Ecto neural progenitor cell (in vitro differentiated cells): ENCODE measurements around the gene CD44.

Experiments
- DNase-seq: peaks from one replicate; pipeline ENCODE4 v3.0.0-alpha.2; 2018; ENCODE audit warnings: low spot score

Gene CD44

DNA sequence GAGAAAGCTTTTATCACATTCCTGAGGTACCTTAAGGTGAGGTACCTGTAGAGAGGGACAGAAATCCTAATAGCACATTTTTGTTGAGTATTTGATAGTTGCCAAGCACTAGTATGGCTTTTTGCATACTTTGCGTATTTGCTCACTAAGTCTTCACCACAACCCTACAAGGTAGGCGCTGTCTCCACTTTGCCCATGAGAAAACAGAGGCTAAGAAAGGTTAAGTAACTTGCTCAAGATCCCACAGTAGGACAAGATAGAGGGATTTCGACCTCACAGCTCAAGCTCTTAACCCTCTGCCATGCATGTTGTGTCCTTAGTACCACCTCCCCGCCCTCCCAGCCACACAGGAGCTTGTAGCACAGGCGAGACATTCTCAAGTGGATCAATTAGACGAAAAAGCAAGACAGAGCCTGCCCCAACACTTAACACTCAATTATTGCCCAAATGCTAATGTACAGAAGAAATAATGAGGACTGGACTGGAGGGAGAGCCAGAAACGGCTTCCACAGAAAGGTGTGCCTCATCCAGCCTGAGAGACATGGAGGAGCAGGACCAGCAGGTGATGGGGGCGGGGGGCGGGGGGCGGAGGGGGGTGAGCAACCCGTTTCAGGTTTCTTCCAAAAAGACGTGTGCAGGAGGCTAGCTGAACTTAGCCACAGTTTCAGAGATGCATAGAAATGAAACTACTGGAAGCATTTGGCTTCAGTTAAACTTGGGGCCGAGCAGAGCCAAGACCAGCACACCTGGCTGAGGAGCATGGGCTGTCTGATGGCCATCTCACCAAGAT, 26.7 kb upstream of the CD44 start:
- no peak for DNase-seq

DNA sequence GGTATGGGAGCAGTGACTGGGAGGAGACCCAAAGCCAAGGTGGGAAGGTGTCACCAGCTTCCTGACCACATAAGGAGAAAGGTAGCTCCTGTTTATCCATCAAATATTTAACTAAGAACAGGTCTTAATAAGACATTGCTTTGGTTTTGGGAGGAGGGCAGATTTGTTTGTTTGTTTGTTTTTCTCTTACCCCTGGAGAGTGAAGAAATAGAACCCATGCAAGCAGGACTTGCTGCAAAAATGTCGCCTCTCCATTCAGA, 26.2 kb upstream of the CD44 start:
- no peak for DNase-seq

- DNase-seq: no peak
Observed at GRCh38 chr11:35114906-35115687, 23.9 kb upstream of the CD44 start.

- DNase-seq: no peak
Observed at GRCh38 chr11:35115688-35116030, 23.3 kb upstream of the CD44 start.

- no peak for DNase-seq
Observed at GRCh38 chr11:35116245-35116644, 22.7 kb upstream of the CD44 start.

DNA sequence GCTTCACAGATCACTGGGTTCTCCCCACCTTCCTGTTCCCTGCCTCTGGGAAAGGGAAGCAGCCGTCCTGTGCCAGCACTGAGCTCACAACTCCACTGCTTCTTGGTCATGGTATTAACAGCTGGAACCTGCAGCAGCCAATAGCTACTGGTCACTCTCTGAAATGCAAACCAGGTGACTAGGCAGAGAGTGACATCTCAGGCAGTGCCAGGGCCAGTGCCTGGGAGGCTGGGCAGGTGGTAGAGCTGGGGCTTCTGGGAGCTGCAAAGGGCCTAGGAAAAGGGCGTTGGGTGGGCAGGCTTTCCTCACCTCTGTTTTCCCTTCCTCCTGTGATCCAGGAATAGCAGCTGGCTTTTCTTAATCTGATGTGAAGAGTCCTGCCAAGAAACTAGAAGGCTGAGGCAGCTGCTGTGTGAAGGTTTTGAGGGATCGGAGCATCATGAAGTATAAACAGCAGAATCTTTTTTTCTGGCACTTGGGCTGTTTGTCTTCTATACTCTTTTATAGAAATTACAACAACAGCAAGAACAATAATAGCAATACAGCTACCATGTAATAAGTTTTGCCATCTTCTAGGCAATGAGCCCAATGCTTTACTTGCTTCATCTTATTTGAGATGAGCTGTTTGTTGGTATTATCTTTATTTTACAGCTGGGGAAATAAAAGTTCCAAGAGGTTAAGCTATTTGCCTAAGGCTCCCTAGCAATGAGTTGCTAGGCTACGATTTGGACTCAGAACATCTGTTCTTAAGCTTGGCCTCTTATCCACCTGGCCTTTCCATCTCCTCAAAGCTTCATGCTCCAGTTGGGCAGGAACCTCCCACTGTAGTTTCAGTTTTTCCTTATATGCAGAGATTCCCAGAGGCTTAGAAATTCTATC, 22.0 kb upstream of the CD44 start:
- DNase-seq: no peak

DNA sequence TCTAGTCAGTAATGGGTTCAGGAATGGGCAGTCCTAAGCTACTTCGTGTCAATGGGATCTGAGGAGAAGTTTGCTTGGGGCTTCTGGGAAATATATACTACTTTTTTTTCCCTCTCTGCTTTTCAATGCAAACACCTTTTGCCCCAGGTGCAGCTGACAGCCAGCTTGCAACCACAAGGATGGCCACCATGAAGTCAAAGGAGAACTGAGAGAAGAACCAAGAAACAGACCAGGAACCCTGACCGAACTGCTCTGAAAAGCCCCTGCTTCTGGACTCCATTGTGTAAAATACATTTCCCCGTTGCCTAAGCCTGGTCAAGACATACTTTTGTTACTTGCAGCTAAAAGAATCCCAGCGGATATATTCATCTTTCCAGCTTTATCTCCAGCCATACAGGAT, 20.1 kb upstream of the CD44 start:
- DNase-seq: no peak

DNA sequence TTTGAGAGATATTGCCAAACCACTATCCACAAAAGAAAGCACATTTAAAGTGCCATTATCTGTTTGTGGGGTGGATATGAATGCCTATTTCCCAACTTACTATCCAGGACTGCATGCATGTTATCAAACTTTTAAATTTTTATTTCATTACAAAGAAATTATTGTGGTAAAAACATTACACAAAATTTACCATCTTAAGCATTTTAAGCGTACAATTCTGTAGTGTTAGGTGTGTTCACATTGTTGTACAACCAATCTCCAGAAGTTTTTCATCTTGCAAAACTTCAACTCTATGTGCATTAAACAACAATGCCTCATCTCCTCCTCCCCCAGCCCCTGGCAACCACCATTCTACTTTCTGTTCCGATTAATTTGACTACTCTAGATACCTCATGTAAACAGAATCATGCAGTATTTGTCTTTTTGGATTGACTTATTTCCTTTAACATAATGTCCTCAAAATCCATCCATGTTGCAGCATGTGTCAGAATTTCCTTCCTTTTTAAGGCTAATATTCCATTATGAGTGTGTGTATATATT, 17.6 kb upstream of the CD44 start:
- DNase-seq: no peak

GRCh38 chr11:35122308-35122707, 16.7 kb upstream of the CD44 start:
- DNase-seq: no peak

DNA sequence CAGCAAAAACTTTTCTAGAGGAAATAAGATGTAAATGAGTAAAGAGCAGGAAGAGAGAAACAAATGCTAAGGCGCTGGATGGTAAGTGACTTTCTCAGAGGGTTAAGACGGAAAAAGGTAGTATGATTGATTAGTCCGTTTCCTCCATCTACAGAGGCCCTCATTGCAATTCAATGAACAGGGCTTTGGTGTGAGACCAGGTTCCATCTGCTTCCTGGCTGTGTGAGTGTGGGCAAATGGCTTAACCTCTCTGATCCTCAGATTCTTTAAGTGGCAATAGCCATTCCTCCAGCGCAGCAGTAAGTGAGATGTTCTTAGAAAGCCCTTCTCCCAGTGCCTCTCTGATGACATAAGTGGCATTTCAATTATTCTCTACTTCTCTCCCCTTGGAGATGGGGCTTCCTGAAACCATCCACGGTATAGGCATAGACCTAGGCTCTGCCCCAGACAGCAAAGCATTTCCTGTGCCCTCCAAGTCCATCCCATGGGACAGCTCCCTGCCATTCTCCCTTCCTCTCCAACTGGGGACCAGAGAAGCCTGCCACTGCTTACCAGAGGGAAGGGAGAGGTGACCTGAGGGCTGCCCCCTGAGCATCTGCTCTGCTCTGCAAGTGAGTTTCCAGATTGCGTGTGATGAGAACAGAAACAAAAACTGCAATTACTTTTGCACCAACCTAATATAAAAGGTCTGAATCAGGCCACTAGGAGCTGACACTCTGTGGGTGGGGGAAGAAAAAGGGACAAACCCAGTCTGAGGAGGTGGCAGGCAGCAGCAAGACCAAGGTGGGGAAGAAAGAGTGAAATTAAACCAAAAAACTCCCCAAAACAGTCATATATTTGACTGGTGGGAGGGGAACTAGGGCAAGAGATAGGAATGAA, 12.7 kb upstream of the CD44 start:
- DNase-seq: no peak

DNA sequence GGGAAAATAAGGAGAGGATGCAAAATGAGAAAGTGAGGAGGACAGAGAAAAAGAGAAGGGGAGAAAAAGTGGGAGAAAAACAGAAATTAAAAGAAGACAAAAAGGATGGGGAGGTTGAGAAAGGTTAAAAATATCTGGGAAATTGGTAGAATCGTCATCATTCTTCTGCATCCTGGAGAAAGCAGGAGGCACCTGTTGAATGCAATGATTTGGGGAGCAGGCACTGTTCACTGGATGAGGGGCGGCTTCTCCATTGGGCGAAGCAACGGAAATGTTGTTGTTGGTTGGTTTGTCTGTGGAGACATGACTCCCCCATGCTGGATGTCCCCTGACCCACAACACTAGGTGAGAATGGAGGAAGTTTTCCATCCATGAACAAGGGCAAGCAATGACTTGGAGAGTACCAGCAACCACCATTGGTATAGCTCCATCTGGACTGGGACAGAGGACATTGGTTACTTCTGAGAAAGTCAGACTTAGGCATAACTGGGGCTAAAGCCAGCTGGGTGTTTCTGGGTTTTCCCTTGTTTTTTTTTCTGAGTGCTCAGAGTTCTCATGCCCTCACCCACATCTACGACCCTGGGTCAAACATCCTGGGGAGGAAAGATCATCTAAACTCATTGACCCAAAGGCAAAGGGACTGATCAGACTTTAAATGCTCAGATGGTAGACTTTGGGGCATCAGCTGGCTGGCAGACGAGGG, 11.9 kb upstream of the CD44 start:
- no peak for DNase-seq

- no peak for DNase-seq
Observed at GRCh38 chr11:35127619-35128018, 11.4 kb upstream of the CD44 start.

DNA sequence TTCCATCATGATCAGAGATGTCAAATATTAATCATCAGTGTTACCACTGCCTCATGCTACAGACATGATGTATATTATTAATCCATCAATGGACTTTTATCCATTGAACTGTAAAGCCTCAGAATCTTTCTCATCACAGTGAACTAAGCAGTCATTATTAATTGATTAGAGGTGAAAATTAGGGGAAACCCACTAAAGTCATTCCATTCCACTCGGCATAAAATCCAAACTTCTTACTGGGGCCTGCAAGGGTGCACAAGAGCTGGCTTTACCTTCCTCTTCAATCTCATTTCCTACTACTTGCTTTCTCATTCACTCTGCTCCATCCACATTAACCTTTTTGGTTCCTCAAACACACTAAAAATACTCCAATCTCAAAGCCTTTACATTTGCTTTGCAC, 7.9 kb upstream of the CD44 start:
- DNase-seq: no peak

DNA sequence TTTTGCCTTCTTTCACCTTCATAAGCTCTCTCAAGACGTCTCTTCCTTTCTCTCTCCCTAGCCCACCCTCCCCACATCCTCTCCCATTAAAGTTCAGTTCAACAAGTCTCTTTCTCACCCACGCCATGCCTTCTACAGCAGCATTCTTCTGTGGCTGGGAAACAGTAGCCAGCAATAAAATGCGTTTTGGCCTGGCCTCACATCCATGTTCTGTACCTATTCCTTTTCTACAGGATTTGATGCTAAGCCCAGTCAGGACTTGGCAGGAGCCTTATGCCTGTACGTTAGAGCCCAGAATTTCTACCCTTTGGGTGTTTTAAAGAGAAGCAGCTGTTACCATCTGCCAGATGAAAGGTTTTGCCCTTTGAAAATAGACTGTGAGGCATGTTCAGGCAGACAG, 7.1 kb upstream of the CD44 start:
- DNase-seq: no peak

DNA sequence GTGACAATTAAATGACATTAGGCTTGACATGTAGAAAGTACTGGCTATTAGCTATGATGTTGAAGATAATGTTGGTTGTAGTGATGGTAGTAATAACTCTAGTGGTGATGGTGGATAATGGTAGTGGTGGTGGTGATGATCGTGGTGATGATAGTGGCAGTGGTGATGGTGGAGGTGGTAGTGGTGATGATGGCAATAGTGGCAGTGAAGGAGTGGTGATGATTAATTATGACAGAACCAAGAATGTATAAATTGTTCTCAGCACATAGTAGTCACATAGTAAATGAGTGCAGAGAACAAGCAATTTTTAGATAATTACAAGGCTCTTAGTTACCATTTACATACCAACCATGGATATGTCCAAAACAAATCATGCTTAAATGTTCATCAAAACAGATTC, 5.3 kb upstream of the CD44 start:
- no peak for DNase-seq

DNA sequence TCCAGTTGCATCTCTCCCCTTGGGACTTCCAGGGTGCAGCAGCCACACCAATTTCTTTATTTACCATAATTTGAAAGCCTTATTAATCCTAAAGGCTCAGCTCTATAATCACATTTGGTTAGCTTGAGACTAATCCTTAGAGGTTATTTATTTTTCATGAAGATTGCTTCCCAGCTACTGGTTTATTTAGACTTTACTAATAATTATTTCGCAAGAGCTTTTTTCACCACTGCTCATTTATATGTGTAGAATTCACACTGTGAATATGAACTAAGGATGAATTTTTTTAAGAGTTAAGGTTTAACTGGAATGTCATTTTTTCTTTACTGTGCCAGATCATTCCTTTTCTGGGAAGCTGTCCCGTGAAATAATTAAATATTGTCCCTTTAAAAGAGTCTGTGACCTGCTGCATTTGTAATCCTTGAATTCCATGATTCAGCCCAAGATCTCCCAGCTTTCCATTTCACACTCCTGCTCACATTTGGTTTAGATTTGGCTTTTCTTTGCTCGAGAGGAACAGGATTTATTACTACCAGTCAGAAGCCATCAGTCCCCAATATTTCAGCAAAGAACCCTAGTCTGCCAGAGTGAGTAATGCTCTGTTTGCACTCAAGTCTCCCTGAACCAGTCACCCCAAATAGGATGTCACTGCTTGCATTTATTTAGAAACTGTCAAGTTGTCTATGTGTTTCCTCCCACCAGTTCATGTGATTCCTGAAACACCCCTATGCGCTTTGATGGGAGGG, 4.4 kb upstream of the CD44 start:
- no peak for DNase-seq

- DNase-seq: no peak
Observed at GRCh38 chr11:35135222-35135621, 3.7 kb upstream of the CD44 start.

DNA sequence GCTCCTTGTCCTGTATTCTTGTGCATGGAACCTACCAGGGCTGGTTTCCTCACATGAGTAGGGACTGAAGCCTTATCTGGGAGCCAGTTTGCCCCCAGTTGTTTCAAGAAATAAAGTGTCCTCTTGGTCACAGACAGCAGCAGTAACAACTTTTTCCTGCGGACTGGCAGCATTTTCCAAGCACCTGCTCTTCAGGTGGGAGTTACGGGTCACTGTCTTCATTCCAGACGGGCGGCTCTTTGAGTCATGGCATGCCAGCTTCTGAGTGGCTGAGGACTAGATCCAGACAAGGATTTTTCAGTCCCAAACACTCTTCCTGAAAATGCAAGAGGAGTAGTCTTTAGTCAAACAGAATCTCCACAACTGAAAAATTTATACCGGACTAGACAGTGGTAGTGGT, 2.7 kb upstream of the CD44 start:
- DNase-seq: no peak

DNA sequence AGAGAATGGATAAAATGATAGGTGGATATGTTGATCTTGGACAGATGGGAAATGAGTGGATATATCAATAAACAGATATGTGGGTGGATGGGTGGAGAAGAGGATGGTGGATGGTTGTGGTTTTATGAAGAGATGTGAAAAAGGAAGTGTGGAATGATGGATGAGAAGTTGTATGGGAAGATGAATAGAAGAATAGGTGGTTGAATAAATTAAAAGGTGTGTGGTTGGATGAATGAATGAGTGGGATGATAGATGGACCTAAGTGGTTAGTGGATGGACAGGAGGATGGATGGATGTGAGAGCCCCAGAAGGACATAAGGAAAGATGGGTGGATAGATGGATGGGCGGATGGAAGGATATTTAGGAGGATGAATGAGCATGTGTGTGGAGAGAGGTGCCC, 913 bp upstream of the CD44 start:
- DNase-seq: no peak

DNA sequence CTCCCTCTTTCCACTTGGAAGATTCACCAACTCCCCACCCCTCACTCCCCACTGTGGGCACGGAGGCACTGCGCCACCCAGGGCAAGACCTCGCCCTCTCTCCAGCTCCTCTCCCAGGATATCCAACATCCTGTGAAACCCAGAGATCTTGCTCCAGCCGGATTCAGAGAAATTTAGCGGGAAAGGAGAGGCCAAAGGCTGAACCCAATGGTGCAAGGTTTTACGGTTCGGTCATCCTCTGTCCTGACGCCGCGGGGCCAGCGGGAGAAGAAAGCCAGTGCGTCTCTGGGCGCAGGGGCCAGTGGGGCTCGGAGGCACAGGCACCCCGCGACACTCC, 397 bp upstream of the CD44 start:
- DNase-seq: no peak
